Neural cell (in vitro differentiated cells): ENCODE results near the gene ANKRD52.

Experiments used
- CTCF ChIP-seq: fragments of 450-650 bp; IDR thresholded peaks from 2 replicates; pipeline ENCODE4 v1.5.1; 2014; ENCODE audit warnings: antibody characterized with exemption, mild to moderate bottlenecking, moderate library complexity; ENCODE audit not compliant: poor library complexity, severe bottlenecking
- EP300 ChIP-seq: fragments of 450-650 bp; conservative IDR thresholded peaks from 2 replicates; pipeline ENCODE4 v1.6.1; 2014; ENCODE audit warnings: antibody characterized with exemption, mild to moderate bottlenecking, moderate library complexity; ENCODE audit not compliant: poor library complexity, severe bottlenecking
- EZH2 ChIP-seq: fragments of 200-600, 300-800 bp; shearing (Covaris generic), sonication (generic); IDR thresholded peaks from 2 replicates; pipeline ENCODE4 v1.6.1; 2014; ENCODE audit warnings: antibody characterized with exemption, low read length, borderline replicate concordance, mild to moderate bottlenecking; ENCODE audit not compliant: insufficient read depth, poor library complexity, severe bottlenecking
- MXI1 ChIP-seq: fragments of 450-650 bp; conservative IDR thresholded peaks from 2 replicates; pipeline ENCODE4 v1.6.1; 2014; ENCODE audit warnings: antibody characterized with exemption, mild to moderate bottlenecking; ENCODE audit not compliant: poor library complexity, severe bottlenecking
- POLR2AphosphoS5 ChIP-seq: IDR thresholded peaks from 2 replicates; pipeline ENCODE4 v1.6.1; 2012
- REST ChIP-seq: IDR thresholded peaks from 2 replicates; pipeline ENCODE4 v1.6.1; 2012; ENCODE audit warnings: borderline replicate concordance
- SMC3 ChIP-seq: fragments of 450-650 bp; conservative IDR thresholded peaks from 2 replicates; pipeline ENCODE4 v1.6.1; 2014; ENCODE audit warnings: antibody characterized with exemption, mild to moderate bottlenecking, moderate library complexity; ENCODE audit not compliant: poor library complexity
- TAF1 ChIP-seq: IDR thresholded peaks from 2 replicates; pipeline ENCODE4 v1.6.1; 2012; ENCODE audit warnings: low read depth

- TF ChIP-seq EZH2 (no peak), CTCF (no peak), EP300 (no peak), MXI1 (no peak), POLR2AphosphoS5 (no peak), TAF1 (no peak), REST (no peak), SMC3 (no peak)
Observed at GRCh38 chr12:56205445-56205844, 52.7 kb downstream of the ANKRD52 start.
